Endothelial cell of umbilical vein (primary cell): ENCODE results near the gene GSTP1. TPM values are rescaled to one million over a fixed set of nuclear protein-coding genes. Genes with fewer than 3 reads are reported as not detected.

Experiments
- BruUV-seq: library from RNA; stranded (reverse); fragments of 400-500 nt; replicated peaks from 2 replicates; lab custom pipeline; 2021; lab: Mats Ljungman, UMichigan
- CTCF ChIA-PET: fragments of 300-600, 350-600 bp; sonication (Branson Sonifier 250); formaldehyde crosslinking; loops from one replicate; lab custom pipeline; 2021; ENCODE audit warnings: antibody characterized with exemption, inconsistent platforms; lab: Charles Lee
- POLR2A ChIA-PET: fragments of 300-600, 350-600 bp; sonication (Branson Sonifier 250); formaldehyde crosslinking; loops from one replicate; lab custom pipeline; 2021; ENCODE audit warnings: antibody characterized with exemption, inconsistent platforms; lab: Charles Lee
- DNase-seq: peaks from one replicate; pipeline ENCODE4 v3.0.0-alpha.2; 2011; ENCODE audit warnings: low read depth, low spot score
- FAIRE-seq: peaks from 2 replicates; lab custom pipeline; 2011; peaks lifted over from hg19 to GRCh38; lab: Jason Lieb, UNC
- H2AFZ ChIP-seq: 2 replicates; pipeline ENCODE4 v1.6.0; 2012; ENCODE audit warnings: low read depth, low read length, control low read depth, inconsistent platforms
- H3K27ac ChIP-seq: 2 replicates; pipeline ENCODE4 v1.5.1; 2011; ENCODE audit warnings: low read depth, mild to moderate bottlenecking, control low read depth, low read length, moderate library complexity; ENCODE audit not compliant: insufficient read depth
- H3K27me3 ChIP-seq, 2 experiments: 2 replicates each; pipeline versions ENCODE4 v1.6.0 to v1.6.1; 2011; ENCODE audit warnings: low read length in 2 of 2, mixed read lengths in 1 of 2; ENCODE audit not compliant: control insufficient read depth in 2 of 2, insufficient read depth in 2 of 2
- H3K36me3 ChIP-seq, 2 experiments: 2 replicates in 1 of 2; 3 replicates in 1 of 2; pipeline ENCODE4 v1.5.1; 2011; ENCODE audit warnings: low read length in 2 of 2, mild to moderate bottlenecking in 1 of 2, moderate library complexity in 1 of 2; ENCODE audit not compliant: control insufficient read depth in 2 of 2, insufficient read depth in 2 of 2; ENCODE audit errors: extremely low read depth in 1 of 2
- H3K4me1 ChIP-seq: 3 replicates; pipeline ENCODE4 v1.5.1; 2011; ENCODE audit warnings: mild to moderate bottlenecking, low read length; ENCODE audit not compliant: control insufficient read depth, insufficient read depth; ENCODE audit errors: extremely low read depth
- H3K4me2 ChIP-seq: 2 replicates; pipeline ENCODE4 v1.6.1; 2011; ENCODE audit warnings: low read length, control low read depth, mixed read lengths; ENCODE audit not compliant: insufficient read depth
- H3K4me3 ChIP-seq, 3 experiments: fragments of 200-600 bp in 1 of 3; sonication (generic), shearing (Covaris generic) in 1 of 3; replicated peaks in 1 of 3; 2 replicates each; pipeline ENCODE4 v1.5.1; 2011 to 2016; ENCODE audit warnings: control low read depth in 3 of 3, low read length in 3 of 3, mild to moderate bottlenecking in 2 of 3, inconsistent platforms in 1 of 3, low read depth in 1 of 3, moderate library complexity in 1 of 3; ENCODE audit not compliant: insufficient read depth in 1 of 3
- H3K79me2 ChIP-seq: 2 replicates; pipeline ENCODE4 v1.6.0; 2012; ENCODE audit warnings: low read length, inconsistent platforms; ENCODE audit not compliant: control insufficient read depth, insufficient read depth
- H3K9ac ChIP-seq: replicated peaks from 2 replicates; pipeline ENCODE3; 2011; ENCODE audit warnings: low read length, control low read depth; ENCODE audit not compliant: insufficient read depth; ENCODE audit errors: extremely low read depth
- H3K9me1 ChIP-seq: replicated peaks from 3 replicates; pipeline ENCODE4 v1.6.0; 2011; ENCODE audit warnings: mild to moderate bottlenecking, low read length; ENCODE audit not compliant: control insufficient read depth, insufficient read depth; ENCODE audit errors: extremely low read depth
- H3K9me3 ChIP-seq: replicated peaks from 2 replicates; pipeline ENCODE4 v1.5.1; 2012; ENCODE audit warnings: low read length, inconsistent platforms; ENCODE audit not compliant: control insufficient read depth, insufficient read depth
- H4K20me1 ChIP-seq: replicated peaks from 2 replicates; pipeline ENCODE3; 2011; ENCODE audit warnings: mild to moderate bottlenecking, low read length; ENCODE audit not compliant: control insufficient read depth, insufficient read depth; ENCODE audit errors: extremely low read depth
- CTCF ChIP-seq, 2 donors: IDR thresholded peaks; 1 replicate in 1 of 2; 2 replicates in 1 of 2; pipeline ENCODE4 v1.5.1; 2011; ENCODE audit warnings: low read length in 2 of 2, mild to moderate bottlenecking in 2 of 2, moderate library complexity in 2 of 2, control low read depth in 1 of 2, inconsistent platforms in 1 of 2, low read depth in 1 of 2; ENCODE audit not compliant: insufficient read depth in 1 of 2; ENCODE audit errors: extremely low read depth in 1 of 2
- EZH2 ChIP-seq: IDR thresholded peaks from 2 replicates; pipeline ENCODE4 v1.6.1; 2012; ENCODE audit warnings: borderline replicate concordance, low read depth, mild to moderate bottlenecking, moderate library complexity, low read length, inconsistent platforms; ENCODE audit not compliant: severe bottlenecking
- FOS ChIP-seq: IDR thresholded peaks from 2 replicates; pipeline ENCODE4 v1.6.1; 2011; ENCODE audit warnings: mild to moderate bottlenecking, low read length, moderate library complexity, borderline replicate concordance; ENCODE audit not compliant: insufficient read depth
- GATA2 ChIP-seq: IDR thresholded peaks from 2 replicates; pipeline ENCODE4 v1.7.0; 2011; ENCODE audit warnings: low read depth, mild to moderate bottlenecking, moderate library complexity, mixed read lengths, low read length; ENCODE audit not compliant: insufficient read length, insufficient read depth
- JUN ChIP-seq: IDR thresholded peaks from 2 replicates; pipeline ENCODE4 v1.6.1; 2011; ENCODE audit warnings: borderline replicate concordance, low read depth; ENCODE audit not compliant: insufficient read length, insufficient read depth
- MAX ChIP-seq: IDR thresholded peaks from 2 replicates; pipeline ENCODE4 v1.6.1; 2011; ENCODE audit not compliant: insufficient read depth, insufficient read length
- MYC ChIP-seq: IDR thresholded peaks from one replicate; pipeline ENCODE4 v1.6.1; 2011; ENCODE audit warnings: mild to moderate bottlenecking, low read depth, low read length
- POLR2A ChIP-seq: IDR thresholded peaks from 2 replicates; pipeline ENCODE4 v1.6.1; 2012; ENCODE audit warnings: low read depth, mild to moderate bottlenecking, control low read depth, low read length
- POLR2AphosphoS5 ChIP-seq: IDR thresholded peaks from 2 replicates; pipeline ENCODE4 v1.6.1; 2012; ENCODE audit warnings: low read depth, mild to moderate bottlenecking, control low read depth, low read length, moderate library complexity; ENCODE audit not compliant: insufficient read depth
- dilution Hi-C: fragments of 300-500 bp; cut with MboI; formaldehyde crosslinking; loops from one replicate; pipeline ENCODE4 v1.15.0; 2019; ENCODE audit warnings: low sequenced_read_pairs; ENCODE audit not compliant: extremely low pct_ligation_motif_present
- intact Hi-C: fragments of 100-400 bp; cut with micrococcal nuclease; formaldehyde crosslinking; loops from one replicate; pipeline ENCODE4 v1.10.0; 2022
- polyA plus RNA-seq, 4 experiments: library from polyadenylated mRNA; depleted of rRNA in 3 of 4; stranded (reverse) in 3 of 4; unstranded in 1 of 4; fragments of >200 nt; gene quantifications; 2 replicates each; pipeline versions ENCODE4 v1.2.1 to v1.2.3, GENCODE V29; 2011 to 2012; ENCODE audit warnings: missing spikeins in 1 of 4
- total RNA-seq: library from RNA; stranded (reverse); gene quantifications from 2 replicates; pipeline ENCODE4 v1.2.3, GENCODE V29; 2021

The GSTP1 gene
- total and polyA plus RNA-seq, 2 donors (not counting 3 experiments of a cell fraction or from before 2014, with no cell fraction given), result 962 to 2,277 TPM

GRCh38 chr11:67632175-67632981 lies 48.8 kb downstream of the GSTP1 start:
- Histone ChIP-seq H3K79me2 (no peaks in the 10 kb centered on the region), H3K9me3 (no peaks in the 10 kb centered on the region), H3K9me1 (no peaks in the 10 kb centered on the region), H2AFZ (no peak overlapping the region), H3K9ac (no peak overlapping the region), H3K27me3 (no peaks in the 10 kb centered on the region), H4K20me1 (no peaks in the 10 kb centered on the region), H3K4me1 (peaks cover 4% of the 10 kb centered on the region), H3K27ac (no peak overlapping the region), H3K4me2 (no peak overlapping the region), H3K4me3 (no peak overlapping the region), H3K36me3 (no peaks in the 10 kb centered on the region)
- no TSS peak for BruUV-seq
- POLR2A ChIA-PET, result no interaction called here
- intact Hi-C loops, result no loop called here
- DNase-seq (no peak), FAIRE-seq (no peak)
- dilution Hi-C loops, result no loop called here
- CTCF ChIA-PET, result interaction anchor here (6.6 kb wide), 1 partner anchor 26 kb away, joined by 92 read pairs; no protein-coding TSS in a partner anchor
- no peak for TF ChIP-seq EZH2
- no peak for TF ChIP-seq JUN
- TF ChIP-seq MAX, result no peak
- TF ChIP-seq FOS, result no peak
- TF ChIP-seq POLR2AphosphoS5, result no peak
- no peak for TF ChIP-seq MYC
- no peak for TF ChIP-seq POLR2A
- TF ChIP-seq CTCF (IDR thresholded peaks at IDR 0.05; ENCODE audit: extremely low read depth in 1 of 2, insufficient read depth in 1 of 2, low read depth in 1 of 2, low read length in 2 of 2), result no peak
- TF ChIP-seq GATA2, result no peak
